ENCODE data around the gene KRABD2.

The KRABD2 gene

DNA sequence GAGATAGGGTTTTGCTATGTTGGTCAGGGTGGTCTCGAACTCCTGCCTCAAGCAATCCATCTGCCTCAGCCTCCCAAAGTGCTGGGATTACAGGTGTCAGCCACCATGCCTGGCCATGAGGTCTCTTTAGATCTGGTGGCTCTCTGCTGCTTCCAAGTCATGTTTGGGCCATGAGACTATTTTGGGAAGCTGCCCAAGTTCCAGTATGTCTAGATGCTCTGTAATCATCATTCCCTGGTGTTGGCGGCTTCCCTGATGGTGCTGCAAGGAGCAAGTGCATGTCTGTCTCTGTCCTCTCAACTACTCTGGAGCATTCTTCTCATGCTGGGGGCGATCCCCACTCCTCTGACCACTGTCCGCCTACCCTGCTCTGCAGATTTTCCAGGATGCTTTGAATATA, 43.2 kb downstream of the KRABD2 start:
- H3K4me3 ChIP-seq (replicated peaks; ENCODE audit: low read depth, low read length): no peak overlapping the region
- TF ChIP-seq, protein P1, sequence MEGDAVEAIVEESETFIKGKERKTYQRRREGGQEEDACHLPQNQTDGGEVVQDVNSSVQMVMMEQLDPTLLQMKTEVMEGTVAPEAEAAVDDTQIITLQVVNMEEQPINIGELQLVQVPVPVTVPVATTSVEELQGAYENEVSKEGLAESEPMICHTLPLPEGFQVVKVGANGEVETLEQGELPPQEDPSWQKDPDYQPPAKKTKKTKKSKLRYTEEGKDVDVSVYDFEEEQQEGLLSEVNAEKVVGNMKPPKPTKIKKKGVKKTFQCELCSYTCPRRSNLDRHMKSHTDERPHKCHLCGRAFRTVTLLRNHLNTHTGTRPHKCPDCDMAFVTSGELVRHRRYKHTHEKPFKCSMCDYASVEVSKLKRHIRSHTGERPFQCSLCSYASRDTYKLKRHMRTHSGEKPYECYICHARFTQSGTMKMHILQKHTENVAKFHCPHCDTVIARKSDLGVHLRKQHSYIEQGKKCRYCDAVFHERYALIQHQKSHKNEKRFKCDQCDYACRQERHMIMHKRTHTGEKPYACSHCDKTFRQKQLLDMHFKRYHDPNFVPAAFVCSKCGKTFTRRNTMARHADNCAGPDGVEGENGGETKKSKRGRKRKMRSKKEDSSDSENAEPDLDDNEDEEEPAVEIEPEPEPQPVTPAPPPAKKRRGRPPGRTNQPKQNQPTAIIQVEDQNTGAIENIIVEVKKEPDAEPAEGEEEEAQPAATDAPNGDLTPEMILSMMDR (IDR thresholded peaks at IDR 0.05; ENCODE audit: low read length, missing control alignments): no peak
- DNase-seq (ENCODE audit: low read depth): no peak

DNA sequence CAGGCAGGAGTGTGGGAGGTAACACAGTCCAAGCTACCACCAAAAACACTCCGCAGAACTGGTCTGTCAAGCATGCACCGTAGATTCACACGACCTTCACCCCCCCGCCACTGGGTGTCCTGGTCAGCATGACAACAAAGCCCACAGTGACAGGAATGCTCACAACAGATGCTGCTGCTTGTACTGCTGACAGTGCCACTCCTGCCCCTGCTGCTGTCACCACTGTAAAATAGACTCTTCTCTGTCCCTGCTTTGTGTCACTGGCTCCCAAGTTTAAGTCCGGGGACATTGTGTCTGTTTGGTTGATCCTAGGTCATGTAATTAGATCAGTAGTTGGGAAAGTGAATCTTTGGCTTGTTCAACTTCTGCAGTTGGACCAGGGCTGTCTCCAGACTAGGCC, 43.8 kb downstream of the KRABD2 start:
- DNase-seq (ENCODE audit: low read depth): no peak
- no peak overlapping the region for H3K4me3 ChIP-seq (replicated peaks; ENCODE audit: low read depth, low read length)
- TF ChIP-seq, protein P1 (IDR thresholded peaks at IDR 0.05; ENCODE audit: low read length, missing control alignments): no peak

DNA sequence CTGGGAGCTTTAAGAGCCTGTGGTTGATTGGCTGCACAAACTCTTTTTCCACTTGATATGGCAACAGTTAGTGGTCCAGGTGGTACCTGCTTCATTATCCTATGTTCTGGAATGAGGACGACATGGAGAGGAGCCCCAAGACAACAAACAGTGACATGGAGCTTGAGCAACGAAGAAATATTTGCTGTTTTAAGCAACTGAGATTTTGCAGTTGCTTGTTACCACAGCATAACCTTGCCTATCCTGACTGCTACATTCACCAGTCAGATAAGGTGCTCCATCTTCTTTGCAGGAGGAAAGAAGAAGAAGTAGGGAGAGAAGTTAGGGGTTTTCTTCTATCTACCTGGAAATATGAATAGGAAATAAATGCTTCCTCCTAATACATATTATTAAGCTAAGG, 44.4 kb downstream of the KRABD2 start:
- no peak for DNase-seq (ENCODE audit: low read depth)
- TF ChIP-seq, protein P1 (IDR thresholded peaks at IDR 0.05; ENCODE audit: low read length, missing control alignments): no peak
- no peak overlapping the region for H3K4me3 ChIP-seq (replicated peaks; ENCODE audit: low read depth, low read length)

DNA sequence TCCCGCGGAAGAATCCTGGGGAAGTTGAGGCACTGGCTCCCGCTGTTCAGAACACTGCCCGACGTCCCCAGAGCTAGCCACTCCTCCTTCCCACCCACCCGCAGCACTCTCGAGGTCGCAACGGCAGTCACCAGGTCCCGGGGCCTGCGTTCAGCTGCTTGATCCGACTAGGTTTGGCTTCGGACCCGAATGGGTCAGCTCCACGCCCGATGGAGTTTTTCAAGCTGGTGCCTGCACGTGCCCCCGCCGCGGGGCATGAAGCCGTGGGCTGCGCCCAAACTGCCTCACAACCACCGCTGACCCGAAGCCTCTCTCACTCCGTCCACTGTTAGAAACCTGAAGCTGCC, 49.2 kb downstream of the KRABD2 start:
- TF ChIP-seq, protein P1 (IDR thresholded peaks at IDR 0.05; ENCODE audit: low read length, missing control alignments): no peak
- DNase-seq (ENCODE audit: low read depth): no peak
- peak overlapping the region; percentile 58 for H3K4me3 ChIP-seq (replicated peaks; ENCODE audit: low read depth, low read length)

All from fibroblast of pulmonary artery (primary cell).